Bone marrow (tissue), 2 donors: ENCODE measurements around the gene CD180.
A peak's percentile ranks its signal among the peaks of the same experiment; 100 is the strongest.
"Not testable (repeated sequence)": the region's sequence is repeated elsewhere in the genome, so short reads cannot be mapped to it uniquely, and the experiment has no call there.

ENCODE experiments used
- DNase-seq, 2 donors: peaks; one replicate each; lab custom pipeline; 2025; lab: John Stamatoyannopoulos, UW

The CD180 gene

GRCh38 chr5:67188274-67189078, 8.1 kb downstream of the CD180 start:
- no peak for DNase-seq

DNA sequence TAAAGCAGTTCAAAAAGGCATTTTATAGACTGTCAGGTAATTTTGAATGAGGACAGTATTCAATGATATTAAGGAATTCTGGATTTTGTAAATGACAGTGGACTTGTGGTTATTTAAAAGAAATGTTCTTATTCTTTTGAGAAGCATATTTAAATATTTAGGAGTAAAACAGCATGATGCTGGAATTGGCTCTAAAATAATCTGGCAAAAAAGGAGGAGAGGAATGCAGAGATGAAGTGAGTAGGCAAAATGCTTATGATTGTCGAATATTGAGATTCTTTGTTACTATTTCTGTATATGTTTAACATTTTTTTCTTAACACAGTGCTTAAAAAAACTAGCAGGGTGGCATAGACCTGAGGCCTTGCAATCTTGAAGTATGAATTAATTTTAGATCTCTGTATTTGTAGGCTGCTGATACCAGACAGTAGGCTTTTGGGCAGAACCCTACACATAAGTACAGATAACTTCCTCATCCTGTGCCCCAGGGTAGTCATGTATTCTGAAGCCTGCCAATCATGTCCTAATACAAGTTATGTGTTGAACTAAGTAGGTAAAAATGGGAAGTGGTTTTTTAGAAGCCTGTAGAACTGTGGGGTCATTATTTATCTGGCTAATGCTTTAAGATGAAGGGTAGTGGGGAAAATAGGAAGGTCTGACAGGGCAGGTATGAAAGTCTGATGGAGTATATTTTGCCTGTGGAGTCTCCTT, 9.4 kb downstream of the CD180 start:
- DNase-seq = peak in 1 of 2 donors; percentile 83

GRCh38 chr5:67183859-67184258, 12.7 kb downstream of the CD180 start:
- DNase-seq = no peak

- DNase-seq = no peak
Measured at GRCh38 chr5:67182301-67182790, 14.3 kb downstream of the CD180 start.

- peak in 1 of 2 donors; percentile 78 for DNase-seq
Measured at GRCh38 chr5:67181648-67182221, 14.9 kb downstream of the CD180 start.

DNA sequence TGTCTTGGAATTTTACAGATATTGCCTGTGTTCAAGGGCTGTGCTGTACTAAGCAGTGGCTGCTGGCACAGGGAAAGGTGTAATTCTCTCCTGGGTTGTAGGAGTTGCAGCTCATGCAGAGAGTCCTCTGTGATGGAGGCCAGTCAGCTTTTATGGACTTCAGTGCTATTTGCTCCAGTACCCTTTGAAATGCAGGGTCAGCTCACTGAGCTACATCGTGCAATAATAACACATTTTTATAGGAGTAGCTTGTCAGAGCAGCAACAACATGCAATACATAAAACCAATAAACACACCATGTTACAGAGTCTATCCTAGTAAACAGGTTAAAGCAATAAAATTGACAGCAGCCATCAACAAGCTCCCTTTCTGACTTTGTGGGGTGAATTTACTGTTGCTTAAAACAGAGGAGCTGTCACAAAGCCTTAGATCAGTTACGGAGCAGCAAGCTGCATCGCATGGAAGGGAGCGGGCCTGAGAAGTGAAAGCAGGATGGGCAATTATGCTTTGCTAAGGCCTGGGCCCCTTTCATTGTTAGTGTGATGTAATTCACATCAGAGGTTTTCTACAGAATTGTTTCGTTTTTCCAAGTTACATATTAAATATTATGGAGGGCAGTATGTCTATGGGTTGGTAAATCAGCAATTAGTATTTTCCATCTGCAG, 16.8 kb downstream of the CD180 start:
- DNase-seq = no peak

GRCh38 chr5:67178966-67179365, 17.6 kb downstream of the CD180 start:
- no peak for DNase-seq

DNA sequence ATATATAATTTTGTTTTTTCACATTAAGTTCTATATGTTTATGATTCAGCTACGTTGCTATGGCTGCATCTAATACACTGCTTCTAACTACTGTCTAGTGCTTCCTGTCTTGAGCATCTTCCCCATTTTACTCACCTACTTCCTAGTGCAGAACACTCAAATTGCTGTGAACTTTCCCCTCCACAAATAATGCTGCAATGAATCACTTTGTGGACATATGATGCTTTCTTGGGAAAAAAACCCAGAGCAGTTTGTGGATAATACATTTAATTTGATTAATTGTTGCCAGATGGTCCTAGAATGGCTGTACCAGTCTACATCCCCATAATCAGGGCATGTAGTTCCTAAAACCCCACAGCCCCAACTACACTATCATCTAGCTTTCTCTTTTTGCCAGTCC, 18.5 kb downstream of the CD180 start:
- DNase-seq = peak in 1 of 2 donors; percentile 89

DNA sequence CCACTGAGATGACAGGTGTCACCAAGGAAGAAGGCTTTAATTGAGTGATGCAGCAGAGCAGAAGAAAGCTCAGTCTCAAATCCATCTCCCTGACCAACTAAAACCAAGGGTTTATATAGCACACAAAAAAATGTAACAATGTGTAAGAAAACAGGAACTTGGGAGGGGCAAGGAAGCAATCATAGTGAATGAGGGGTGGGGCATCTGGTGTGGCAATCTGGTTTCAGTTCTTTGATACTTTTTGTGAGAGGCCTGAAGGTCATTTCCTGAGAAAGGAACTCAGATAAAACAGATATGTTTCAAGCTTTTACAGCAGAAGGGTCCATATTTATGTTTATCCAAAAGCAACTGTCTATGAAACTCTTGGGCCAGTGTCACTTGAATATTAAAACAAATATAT, 19.7 kb downstream of the CD180 start:
- DNase-seq = no peak

DNA sequence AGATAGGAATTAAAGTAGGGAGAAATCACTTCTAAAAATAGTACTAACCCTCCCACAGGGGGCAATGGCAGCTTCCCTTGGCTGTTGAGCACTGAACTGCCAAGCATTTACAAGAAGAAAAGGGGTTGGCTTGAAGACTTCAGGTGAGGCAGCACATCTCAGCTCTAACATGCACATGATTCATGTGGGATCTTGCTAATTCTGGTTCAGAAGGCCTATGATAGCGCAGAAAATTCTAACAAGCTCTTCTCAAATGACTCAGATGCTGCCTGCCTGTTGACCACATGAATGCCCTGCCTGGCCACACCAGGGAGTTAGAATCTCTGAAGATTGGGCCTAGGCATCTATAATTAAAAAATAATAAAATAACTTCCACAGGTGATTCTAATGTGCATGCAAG, 22.6 kb downstream of the CD180 start:
- no peak for DNase-seq

- DNase-seq = not testable (repeated sequence)
Measured at GRCh38 chr5:67173351-67173750, 23.2 kb downstream of the CD180 start.

DNA sequence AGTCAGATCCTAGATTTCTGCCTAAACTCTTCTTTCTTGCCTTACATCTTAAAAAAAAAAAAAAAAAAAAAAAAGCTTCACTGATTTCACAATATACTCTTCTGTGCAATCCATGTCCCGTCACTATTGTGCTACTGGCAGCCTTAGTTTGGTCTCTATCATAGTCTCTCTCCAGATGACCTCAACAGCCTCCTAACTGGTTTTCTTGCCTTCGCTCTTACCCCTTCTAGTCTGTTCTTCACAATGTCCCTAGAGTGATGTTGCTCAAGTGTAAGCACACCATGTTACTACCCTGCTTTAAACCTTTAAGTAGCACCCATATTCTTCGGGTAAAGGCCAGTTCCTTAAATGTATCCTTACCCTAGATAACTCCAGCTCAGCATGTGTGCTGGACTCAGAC, 25.8 kb downstream of the CD180 start:
- no peak for DNase-seq

GRCh38 chr5:67168069-67168468, 28.5 kb downstream of the CD180 start:
- DNase-seq = no peak

GRCh38 chr5:67166460-67167285, 29.9 kb downstream of the CD180 start:
- DNase-seq = no peak

DNA sequence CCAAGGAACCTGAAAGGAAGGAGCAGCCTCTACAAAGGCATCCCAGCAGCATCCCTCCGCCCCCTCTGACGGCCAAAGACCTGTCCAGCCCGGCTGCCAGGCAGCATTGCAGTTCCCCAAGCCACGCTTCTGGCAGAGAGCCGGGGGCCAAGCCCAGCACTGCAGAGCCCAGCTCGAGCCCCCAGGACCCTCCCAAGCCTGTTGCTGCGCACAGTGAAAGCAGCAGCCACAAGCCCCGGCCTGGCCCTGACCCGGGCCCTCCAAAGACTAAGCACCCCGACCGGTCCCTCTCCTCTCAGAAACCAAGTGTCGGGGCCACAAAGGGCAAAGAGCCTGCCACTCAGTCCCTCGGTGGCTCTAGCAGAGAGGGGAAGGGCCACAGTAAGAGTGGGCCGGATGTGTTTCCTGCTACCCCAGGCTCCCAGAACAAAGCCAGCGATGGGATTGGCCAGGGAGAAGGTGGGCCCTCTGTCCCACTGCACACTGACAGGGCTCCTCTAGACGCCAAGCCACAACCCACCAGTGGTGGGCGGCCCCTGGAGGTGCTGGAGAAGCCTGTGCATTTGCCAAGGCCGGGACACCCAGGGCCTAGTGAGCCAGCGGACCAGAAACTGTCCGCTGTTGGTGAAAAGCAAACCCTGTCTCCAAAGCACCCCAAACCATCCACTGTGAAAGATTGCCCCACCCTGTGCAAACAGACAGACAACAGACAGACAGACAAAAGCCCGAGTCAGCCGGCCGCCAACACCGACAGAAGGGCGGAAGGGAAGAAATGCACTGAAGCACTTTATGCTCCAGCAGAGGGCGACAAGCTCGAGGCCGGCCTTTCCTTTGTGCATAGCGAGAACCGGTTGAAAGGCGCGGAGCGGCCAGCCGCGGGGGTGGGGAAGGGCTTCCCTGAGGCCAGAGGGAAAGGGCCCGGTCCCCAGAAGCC, 30.8 kb downstream of the CD180 start:
- peak; percentile 18 to 73 for DNase-seq

- DNase-seq = no peak
Measured at GRCh38 chr5:67164856-67165525, 31.6 kb downstream of the CD180 start.

DNA sequence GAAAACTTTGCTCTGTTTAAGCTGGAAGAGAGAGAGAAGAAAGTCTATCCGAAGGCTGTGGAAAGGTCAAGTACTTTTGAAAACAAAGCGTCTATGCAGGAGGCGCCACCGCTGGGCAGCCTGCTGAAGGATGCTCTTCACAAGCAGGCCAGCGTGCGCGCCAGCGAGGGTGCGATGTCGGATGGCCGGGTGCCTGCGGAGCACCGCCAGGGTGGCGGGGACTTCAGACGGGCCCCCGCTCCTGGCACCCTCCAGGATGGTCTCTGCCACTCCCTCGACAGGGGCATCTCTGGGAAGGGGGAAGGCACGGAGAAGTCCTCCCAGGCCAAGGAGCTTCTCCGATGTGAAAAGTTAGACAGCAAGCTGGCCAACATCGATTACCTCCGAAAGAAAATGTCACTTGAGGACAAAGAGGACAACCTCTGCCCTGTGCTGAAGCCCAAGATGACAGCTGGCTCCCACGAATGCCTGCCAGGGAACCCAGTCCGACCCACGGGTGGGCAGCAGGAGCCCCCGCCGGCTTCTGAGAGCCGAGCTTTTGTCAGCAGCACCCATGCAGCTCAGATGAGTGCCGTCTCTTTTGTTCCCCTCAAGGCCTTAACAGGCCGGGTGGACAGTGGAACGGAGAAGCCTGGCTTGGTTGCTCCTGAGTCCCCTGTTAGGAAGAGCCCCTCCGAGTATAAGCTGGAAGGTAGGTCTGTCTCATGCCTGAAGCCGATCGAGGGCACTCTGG, 32.6 kb downstream of the CD180 start:
- no peak for DNase-seq

- DNase-seq = no peak
Measured at GRCh38 chr5:67163231-67163756, 33.3 kb downstream of the CD180 start.

- DNase-seq = no peak
Measured at GRCh38 chr5:67161767-67162166, 34.8 kb downstream of the CD180 start.
